Measurements from ENCODE around the gene COMMD1. TPM values are rescaled to one million over a fixed set of nuclear protein-coding genes. Genes with fewer than 3 reads are reported as not detected.
A peak's percentile ranks its signal among the peaks of the same experiment; 100 is the strongest.
"Not testable (repeated sequence)": the region's sequence is repeated elsewhere in the genome, so short reads cannot be mapped to it uniquely, and the experiment has no call there.

COMMD1 gene
- total and polyA plus RNA-seq, 3 experiments from 2014 or later: 36.4 to 54.6 (median 41.2) TPM

DNA sequence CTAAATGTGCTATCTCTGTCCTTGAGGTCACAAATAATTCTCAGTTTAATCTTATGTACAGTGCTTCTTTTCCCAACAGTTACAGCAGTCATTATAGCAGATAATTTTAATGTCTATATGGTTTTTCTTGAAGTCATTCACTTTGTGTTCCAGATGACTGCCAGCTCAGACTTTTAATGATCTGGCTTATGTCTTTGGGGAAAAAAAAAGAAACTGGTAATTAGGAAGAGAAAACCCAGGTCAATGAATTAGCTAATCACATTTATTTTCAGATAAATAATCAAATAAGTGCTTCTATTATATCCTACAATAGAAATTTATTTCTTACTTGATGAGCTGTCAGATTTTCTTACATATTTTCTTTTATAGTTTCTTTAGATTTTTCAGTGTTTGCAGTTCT, 96.0 kb downstream of the COMMD1 start:
- Mint-ChIP-seq H3K27ac (no peak overlapping the region), H3K4me3 (no peak overlapping the region), H3K4me1 (no peaks in the 10 kb centered on the region), H3K36me3 (peaks cover 5 to 23% (median 6%) of the 10 kb centered on the region in 3 donors), H3K27me3 (no peaks in the 10 kb centered on the region), H3K9me3 (no peaks in the 10 kb centered on the region)
- no peaks in the 10 kb centered on the region for H3K36me3 ChIP-seq (ENCODE audit: insufficient read depth, low read length)
- ChIA-PET CTCF (no interaction called here), POLR2A (no interaction called here)
- H3K27me3 ChIP-seq (ENCODE audit: insufficient read depth, low read length, poor library complexity, severe bottlenecking): no peaks in the 10 kb centered on the region
- no peak overlapping the region for H3K27ac ChIP-seq (ENCODE audit: low read depth, low read length)
- no peak for DNase-seq
- H3K4me1 ChIP-seq (ENCODE audit: insufficient read depth, low read length): no peaks in the 10 kb centered on the region
- H3K9me3 ChIP-seq (ENCODE audit: low read length): no peaks in the 10 kb centered on the region
- H3K4me3 ChIP-seq (ENCODE audit: low read length): no peak overlapping the region

DNA sequence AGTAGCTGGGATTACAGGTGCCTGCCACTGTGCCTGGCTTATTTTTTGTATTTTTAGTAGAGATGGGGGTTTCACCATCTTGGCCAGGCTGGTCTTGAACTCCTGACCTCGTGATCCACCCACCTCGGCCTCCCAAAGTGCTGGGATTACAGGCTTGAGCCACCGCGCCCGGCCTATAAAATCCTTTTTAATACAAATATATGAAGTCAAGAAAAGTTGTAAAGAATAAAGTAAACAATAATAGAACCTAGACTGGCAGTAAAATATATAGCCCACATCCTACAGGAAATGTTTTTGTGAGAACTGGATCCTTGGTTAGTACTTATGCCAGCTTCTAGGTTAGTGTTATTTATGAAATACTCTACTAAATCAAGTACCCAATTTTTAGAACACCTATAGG, 99.0 kb downstream of the COMMD1 start:
- H3K36me3 Mint-ChIP-seq: peaks cover 5 to 23% (median 6%) of the 10 kb centered on the region in 3 donors

DNA sequence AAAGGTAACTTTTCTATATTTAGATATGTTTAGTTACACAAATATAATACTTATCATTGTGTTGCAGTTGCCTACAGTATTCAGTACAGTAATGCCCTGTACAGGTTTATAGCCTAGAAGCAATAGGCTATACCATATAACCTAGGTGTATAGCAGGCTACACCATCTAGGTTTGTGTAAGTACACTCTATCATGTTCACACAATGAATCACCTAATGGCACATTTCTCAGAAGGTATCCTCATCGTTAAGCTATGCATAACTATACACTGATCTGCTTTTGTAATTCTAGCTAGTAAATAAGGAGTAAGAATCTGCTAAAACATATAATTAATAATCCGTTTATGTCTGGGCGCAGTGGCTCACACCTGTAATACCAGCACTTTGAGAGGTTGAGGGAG, 102.1 kb downstream of the COMMD1 start:
- no peaks in the 10 kb centered on the region for H3K27me3 ChIP-seq (ENCODE audit: insufficient read depth, low read length, poor library complexity, severe bottlenecking)
- H3K36me3 Mint-ChIP-seq: peaks cover 3 to 14% (median 5%) of the 10 kb centered on the region in 3 donors
- no peak overlapping the region for H3K4me3 ChIP-seq (ENCODE audit: low read length)
- no peaks in the 10 kb centered on the region for H3K4me1 ChIP-seq (ENCODE audit: insufficient read depth, low read length)
- H3K36me3 ChIP-seq (ENCODE audit: insufficient read depth, low read length): no peaks in the 10 kb centered on the region
- no peak overlapping the region for H3K27ac Mint-ChIP-seq
- no peaks in the 10 kb centered on the region for H3K4me1 Mint-ChIP-seq
- H3K9me3 Mint-ChIP-seq: no peaks in the 10 kb centered on the region
- no peak overlapping the region for H3K27ac ChIP-seq (ENCODE audit: low read depth, low read length)
- ChIA-PET CTCF (no interaction called here), POLR2A (no interaction called here)
- H3K4me3 Mint-ChIP-seq: no peak overlapping the region
- H3K27me3 Mint-ChIP-seq: no peaks in the 10 kb centered on the region
- no peak for DNase-seq
- no peaks in the 10 kb centered on the region for H3K9me3 ChIP-seq (ENCODE audit: low read length)

More for the DNA sequence above, 99.0 kb downstream of the COMMD1 start:
- H3K9me3 Mint-ChIP-seq; H3K4me1 Mint-ChIP-seq; H3K36me3 ChIP-seq (ENCODE audit: insufficient read depth, low read length); H3K27me3 Mint-ChIP-seq; H3K27ac ChIP-seq (ENCODE audit: low read depth, low read length); H3K4me3 ChIP-seq (ENCODE audit: low read length); H3K27me3 ChIP-seq (ENCODE audit: insufficient read depth, low read length, poor library complexity, severe bottlenecking); CTCF ChIA-PET; H3K9me3 ChIP-seq (ENCODE audit: low read length); POLR2A ChIA-PET; DNase-seq; H3K4me3 Mint-ChIP-seq; H3K27ac Mint-ChIP-seq; H3K4me1 ChIP-seq (ENCODE audit: insufficient read depth, low read length): not testable (repeated sequence)

DNA sequence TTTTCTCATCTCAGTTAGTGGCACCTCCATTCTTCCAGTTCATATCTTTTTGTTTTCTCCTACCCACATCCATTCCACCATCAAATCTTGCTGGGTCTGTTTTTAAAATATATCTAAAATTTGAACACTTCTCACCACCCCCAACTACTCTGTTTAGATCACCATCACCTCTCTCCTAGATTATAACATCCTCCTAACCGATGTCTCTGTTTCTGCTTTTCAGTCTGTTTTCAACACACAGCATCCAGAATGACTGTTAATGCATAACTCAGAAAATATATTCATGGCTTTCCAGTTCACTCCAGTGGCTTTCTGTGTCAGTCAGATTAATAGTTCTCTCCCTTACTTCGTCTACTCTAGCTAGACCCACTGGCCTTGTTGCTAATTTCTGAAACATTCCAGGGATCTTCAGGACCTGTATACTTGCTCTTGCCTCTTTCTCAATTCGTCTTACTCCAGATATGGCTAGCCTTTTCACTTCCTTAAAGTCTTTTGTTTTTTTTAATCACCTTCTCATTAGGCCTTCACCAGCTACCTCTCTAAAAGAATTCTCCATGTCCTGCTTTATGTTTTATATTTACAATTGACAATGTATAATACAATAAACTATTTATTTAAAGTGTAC, 105.3 kb downstream of the COMMD1 start:
- H3K4me3 ChIP-seq (ENCODE audit: low read length): no peak overlapping the region
- H3K9me3 Mint-ChIP-seq: no peaks in the 10 kb centered on the region
- peak overlapping the region in 2 of 8 donors; percentile 24 to 47 for H3K27ac Mint-ChIP-seq
- no peaks in the 10 kb centered on the region for H3K4me1 Mint-ChIP-seq
- no peaks in the 10 kb centered on the region for H3K36me3 ChIP-seq (ENCODE audit: insufficient read depth, low read length)
- no peak overlapping the region for H3K27ac ChIP-seq (ENCODE audit: low read depth, low read length)
- no peak for DNase-seq
- H3K36me3 Mint-ChIP-seq: peaks cover 0 to 6% (median 2%) of the 10 kb centered on the region in 3 donors
- H3K4me1 ChIP-seq (ENCODE audit: insufficient read depth, low read length): no peaks in the 10 kb centered on the region
- no peaks in the 10 kb centered on the region for H3K27me3 Mint-ChIP-seq
- POLR2A ChIA-PET: no interaction called here
- H3K27me3 ChIP-seq (ENCODE audit: insufficient read depth, low read length, poor library complexity, severe bottlenecking): no peaks in the 10 kb centered on the region
- no peak overlapping the region for H3K4me3 Mint-ChIP-seq
- H3K9me3 ChIP-seq (ENCODE audit: low read length): no peaks in the 10 kb centered on the region
- CTCF ChIA-PET: no interaction called here

DNA sequence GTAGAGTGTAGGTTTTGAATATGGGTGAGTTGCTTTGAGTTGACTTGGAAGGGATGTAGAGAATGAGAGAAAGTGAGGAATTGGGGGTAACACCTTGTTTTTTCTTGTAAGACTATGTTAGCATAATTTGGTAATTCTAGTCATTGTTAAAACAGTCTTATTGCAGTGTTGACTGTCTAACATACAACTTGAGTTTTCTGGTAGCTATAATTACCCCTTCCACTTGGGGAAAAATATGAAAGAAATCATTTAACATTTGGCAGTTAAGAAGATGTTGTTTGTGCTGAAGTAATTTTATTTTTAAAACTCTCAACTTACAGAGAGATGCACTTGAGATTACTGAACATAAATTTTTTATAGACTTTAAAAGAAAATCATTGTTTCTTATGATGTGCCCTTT, 108.2 kb downstream of the COMMD1 start:
- Mint-ChIP-seq H3K4me3 (no peak overlapping the region), H3K9me3 (no peaks in the 10 kb centered on the region), H3K27ac (peak overlapping the region in 1 of 8 donors; percentile 68), H3K4me1 (peaks cover 1 to 4% (median 4%) of the 10 kb centered on the region in 3 donors), H3K27me3 (no peaks in the 10 kb centered on the region), H3K36me3 (peaks cover 2 to 10% (median 7%) of the 10 kb centered on the region in 3 donors)
- no peaks in the 10 kb centered on the region for H3K4me1 ChIP-seq (ENCODE audit: insufficient read depth, low read length)
- ChIA-PET POLR2A (no interaction called here), CTCF (no interaction called here)
- no peaks in the 10 kb centered on the region for H3K27me3 ChIP-seq (ENCODE audit: insufficient read depth, low read length, poor library complexity, severe bottlenecking)
- no peak overlapping the region for H3K4me3 ChIP-seq (ENCODE audit: low read length)
- H3K36me3 ChIP-seq (ENCODE audit: insufficient read depth, low read length): no peaks in the 10 kb centered on the region
- DNase-seq: no peak
- H3K9me3 ChIP-seq (ENCODE audit: low read length): no peaks in the 10 kb centered on the region
- H3K27ac ChIP-seq (ENCODE audit: low read depth, low read length): no peak overlapping the region

DNA sequence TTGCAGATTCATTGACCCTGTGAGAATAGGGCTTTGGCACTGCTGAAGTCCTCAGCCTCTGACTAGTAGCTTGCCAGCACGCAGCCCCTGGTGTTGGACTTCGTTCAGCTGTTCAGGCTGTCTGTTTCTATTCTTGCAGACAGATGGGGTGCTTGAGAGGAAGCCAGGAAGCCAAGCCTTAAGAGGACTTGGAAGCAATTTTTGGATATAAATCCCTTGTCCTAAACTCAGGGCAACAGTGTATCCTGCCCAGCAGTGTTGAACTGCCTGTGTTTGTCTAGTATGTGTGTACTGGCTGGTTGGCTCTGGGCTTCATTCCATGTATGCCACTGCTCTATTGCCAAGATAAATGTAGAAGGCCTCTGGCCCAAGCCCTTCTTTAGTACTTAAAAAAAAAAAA, 108.6 kb downstream of the COMMD1 start:
- no peaks in the 10 kb centered on the region for H3K36me3 ChIP-seq (ENCODE audit: insufficient read depth, low read length)
- Mint-ChIP-seq H3K36me3 (peaks cover 2 to 10% (median 9%) of the 10 kb centered on the region in 3 donors), H3K4me3 (no peak overlapping the region), H3K4me1 (peaks cover 3 to 5% (median 4%) of the 10 kb centered on the region in 3 donors), H3K27me3 (no peaks in the 10 kb centered on the region), H3K9me3 (no peaks in the 10 kb centered on the region), H3K27ac (peak overlapping the region in 1 of 8 donors; percentile 68)
- POLR2A ChIA-PET: no interaction called here
- CTCF ChIA-PET: no interaction called here
- no peak overlapping the region for H3K27ac ChIP-seq (ENCODE audit: low read depth, low read length)
- no peak overlapping the region for H3K4me3 ChIP-seq (ENCODE audit: low read length)
- H3K4me1 ChIP-seq (ENCODE audit: insufficient read depth, low read length): no peaks in the 10 kb centered on the region
- H3K9me3 ChIP-seq (ENCODE audit: low read length): no peaks in the 10 kb centered on the region
- DNase-seq: no peak
- no peaks in the 10 kb centered on the region for H3K27me3 ChIP-seq (ENCODE audit: insufficient read depth, low read length, poor library complexity, severe bottlenecking)

DNA sequence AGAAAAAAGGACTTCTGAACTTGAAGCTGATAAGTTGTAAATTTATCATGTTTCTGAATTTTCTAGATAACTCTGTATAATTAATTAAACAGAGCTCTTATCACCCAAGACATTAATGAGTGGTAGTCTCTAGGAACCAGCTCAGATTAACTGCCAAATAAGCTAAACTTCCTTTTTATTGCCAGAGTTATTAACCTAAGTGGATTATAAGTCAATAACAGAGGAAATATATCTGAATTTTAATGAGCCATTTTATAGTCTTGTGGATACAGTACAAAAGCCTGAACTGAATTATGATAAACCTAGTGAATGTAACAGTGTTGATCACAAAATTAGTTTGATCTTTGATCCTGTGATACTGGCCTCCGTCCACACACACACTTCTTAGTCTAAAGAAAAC, 111.5 kb downstream of the COMMD1 start:
- Histone ChIP-seq H3K4me3 (ENCODE audit: low read length) (no peak overlapping the region), H3K4me1 (ENCODE audit: insufficient read depth, low read length) (no peaks in the 10 kb centered on the region), H3K36me3 (ENCODE audit: insufficient read depth, low read length) (no peaks in the 10 kb centered on the region), H3K27ac (ENCODE audit: low read depth, low read length) (no peak overlapping the region), H3K27me3 (ENCODE audit: insufficient read depth, low read length, poor library complexity, severe bottlenecking) (no peaks in the 10 kb centered on the region), H3K9me3 (ENCODE audit: low read length) (no peaks in the 10 kb centered on the region)
- CTCF ChIA-PET: no interaction called here
- DNase-seq: no peak
- Mint-ChIP-seq H3K36me3 (peaks cover 9 to 15% (median 14%) of the 10 kb centered on the region in 3 donors), H3K4me3 (no peak overlapping the region), H3K9me3 (no peaks in the 10 kb centered on the region), H3K27ac (no peak overlapping the region), H3K27me3 (no peaks in the 10 kb centered on the region), H3K4me1 (peaks cover 3 to 5% (median 4%) of the 10 kb centered on the region in 3 donors)
- POLR2A ChIA-PET: no interaction called here

DNA sequence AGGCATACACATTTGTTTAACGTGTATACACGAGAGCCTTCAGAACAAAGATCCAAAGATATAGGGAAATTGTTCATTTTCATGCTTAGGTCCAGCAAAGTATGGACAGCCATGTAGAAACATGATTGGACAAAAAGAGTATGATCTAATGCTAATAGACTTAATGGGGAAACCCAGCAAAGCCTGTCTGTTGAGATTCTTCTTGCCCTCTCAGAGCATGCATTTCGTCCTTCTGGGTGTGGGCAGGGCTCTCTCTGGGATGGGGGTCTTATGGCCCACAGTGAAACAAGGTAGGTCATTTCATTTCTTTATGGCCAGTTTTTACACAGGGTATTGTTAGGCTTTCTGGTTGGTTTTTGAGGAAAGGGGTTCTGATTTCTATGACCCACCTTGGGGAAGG, 124.4 kb downstream of the COMMD1 start:
- Histone ChIP-seq H3K4me3 (ENCODE audit: low read length) (no peak overlapping the region), H3K27me3 (ENCODE audit: insufficient read depth, low read length, poor library complexity, severe bottlenecking) (no peaks in the 10 kb centered on the region), H3K27ac (ENCODE audit: low read depth, low read length) (no peak overlapping the region), H3K9me3 (ENCODE audit: low read length) (no peaks in the 10 kb centered on the region), H3K36me3 (ENCODE audit: insufficient read depth, low read length) (no peaks in the 10 kb centered on the region), H3K4me1 (ENCODE audit: insufficient read depth, low read length) (no peaks in the 10 kb centered on the region)
- POLR2A ChIA-PET: no interaction called here
- Mint-ChIP-seq H3K27ac (no peak overlapping the region), H3K9me3 (no peaks in the 10 kb centered on the region), H3K27me3 (no peaks in the 10 kb centered on the region), H3K36me3 (peaks cover 2 to 4% (median 2%) of the 10 kb centered on the region in 3 donors), H3K4me3 (no peak overlapping the region), H3K4me1 (peaks cover 0 to 3% (median 0%) of the 10 kb centered on the region in 3 donors)
- CTCF ChIA-PET: no interaction called here
- no peak for DNase-seq
